Suppressor macrophage (primary cell): ENCODE measurements around the gene UTF1.

Experiments
- DNase-seq, 4 experiments: peaks; one replicate each; pipeline ENCODE4 v3.0.0-alpha.2; 2020 to 2022

Gene UTF1

DNA sequence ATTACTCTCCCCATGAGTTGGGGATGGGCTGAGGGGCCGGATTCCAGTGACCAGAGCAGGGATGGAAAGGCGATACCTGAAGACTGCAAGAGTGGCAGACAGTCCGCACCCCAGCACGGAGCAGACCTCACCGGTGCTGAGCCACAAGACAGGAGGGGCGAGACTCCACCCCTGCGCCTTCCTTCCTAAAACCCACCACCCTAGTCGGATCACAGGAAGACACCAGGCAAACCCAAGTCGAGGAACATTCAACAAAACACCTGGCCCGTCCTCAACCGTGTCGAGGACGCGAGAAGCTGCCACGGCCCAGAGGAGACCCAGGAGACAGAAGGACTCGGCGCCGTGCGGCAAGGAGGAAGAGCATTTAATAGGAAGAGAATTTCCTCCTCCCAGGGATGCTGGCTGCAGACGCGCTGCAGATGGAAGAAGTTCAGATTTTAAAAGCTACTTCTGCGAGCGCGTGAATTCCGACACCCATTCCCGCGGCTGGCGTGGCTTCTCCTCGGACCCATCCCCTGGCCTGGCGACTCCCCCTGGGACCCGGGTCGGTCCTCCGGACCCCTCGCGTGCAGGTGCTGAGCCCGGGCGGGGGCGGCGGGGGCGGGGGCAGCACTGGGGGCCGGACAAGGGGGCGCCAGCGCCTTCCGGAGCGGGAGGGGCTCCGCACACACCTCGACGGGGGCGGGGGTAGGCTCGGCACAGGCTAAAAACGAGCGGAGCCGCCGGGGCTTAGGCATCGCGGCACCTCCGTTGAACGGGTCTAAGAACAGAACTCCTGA lies 563 bp upstream of the UTF1 start:
- DNase-seq: peak in 3 of 4 experiments; percentile 8 to 34 (median 30)

DNA sequence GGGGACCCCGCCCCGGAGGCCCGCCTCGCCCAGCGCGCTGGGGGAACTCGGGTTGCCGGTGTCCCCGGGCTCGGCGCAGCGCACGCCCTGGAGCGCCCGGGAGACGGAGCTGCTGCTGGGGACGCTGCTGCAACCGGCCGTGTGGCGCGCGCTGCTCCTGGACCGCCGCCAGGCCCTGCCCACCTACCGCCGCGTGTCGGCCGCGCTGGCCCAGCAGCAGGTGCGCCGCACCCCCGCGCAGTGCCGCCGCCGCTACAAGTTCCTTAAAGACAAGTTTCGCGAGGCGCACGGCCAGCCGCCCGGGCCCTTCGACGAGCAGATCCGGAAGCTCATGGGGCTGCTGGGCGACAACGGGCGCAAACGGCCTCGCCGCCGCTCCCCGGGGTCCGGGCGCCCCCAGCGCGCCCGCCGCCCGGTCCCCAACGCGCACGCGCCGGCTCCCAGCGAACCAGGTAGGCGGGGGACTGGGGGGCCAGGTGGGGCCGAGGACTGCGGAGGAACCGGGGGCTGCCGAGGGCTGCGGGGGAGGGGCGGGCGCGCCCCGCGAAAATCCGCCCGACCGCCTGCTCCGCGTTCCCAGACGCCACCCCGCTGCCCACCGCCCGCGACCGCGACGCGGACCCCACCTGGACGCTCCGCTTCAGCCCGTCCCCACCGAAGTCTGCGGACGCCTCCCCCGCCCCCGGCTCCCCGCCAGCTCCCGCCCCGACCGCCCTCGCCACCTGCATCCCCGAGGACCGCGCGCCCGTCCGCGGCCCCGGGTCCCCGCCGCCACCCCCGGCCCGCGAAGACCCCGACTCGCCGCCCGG lies 574 bp downstream of the UTF1 start:
- DNase-seq: peak; percentile 53 to 85 (median 70)

DNA sequence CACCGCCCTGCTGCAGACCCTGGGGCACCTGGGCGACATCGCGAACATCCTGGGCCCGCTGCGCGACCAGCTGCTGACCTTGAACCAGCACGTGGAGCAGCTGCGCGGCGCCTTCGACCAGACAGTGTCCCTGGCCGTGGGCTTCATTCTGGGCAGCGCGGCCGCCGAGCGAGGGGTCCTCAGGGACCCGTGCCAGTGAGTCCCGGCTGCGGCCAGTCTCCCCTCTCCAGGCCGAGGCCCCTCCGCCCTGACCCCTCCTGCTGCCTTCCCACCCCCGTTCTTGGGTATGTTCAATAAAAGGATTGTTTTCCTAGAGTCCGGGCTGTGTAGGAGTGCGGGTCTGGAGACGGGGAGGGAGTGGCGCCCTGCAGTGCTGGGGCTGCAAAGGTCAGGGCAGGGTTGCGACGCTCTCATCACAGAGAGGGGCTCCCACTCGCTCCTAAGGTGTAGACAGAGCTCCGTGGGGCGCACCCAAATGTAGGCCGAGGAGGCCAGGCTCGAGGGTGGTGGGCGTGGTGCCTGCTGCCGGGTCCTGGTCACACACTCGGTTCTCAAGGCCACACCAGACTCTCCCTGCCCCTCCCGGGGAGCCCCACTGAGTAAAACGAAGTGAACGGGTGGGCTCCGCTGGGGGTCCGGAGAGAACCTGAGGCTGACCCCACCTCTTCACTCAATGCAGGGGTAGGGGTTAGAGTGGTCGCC lies 1.4 kb downstream of the UTF1 start:
- no peak for DNase-seq

DNA sequence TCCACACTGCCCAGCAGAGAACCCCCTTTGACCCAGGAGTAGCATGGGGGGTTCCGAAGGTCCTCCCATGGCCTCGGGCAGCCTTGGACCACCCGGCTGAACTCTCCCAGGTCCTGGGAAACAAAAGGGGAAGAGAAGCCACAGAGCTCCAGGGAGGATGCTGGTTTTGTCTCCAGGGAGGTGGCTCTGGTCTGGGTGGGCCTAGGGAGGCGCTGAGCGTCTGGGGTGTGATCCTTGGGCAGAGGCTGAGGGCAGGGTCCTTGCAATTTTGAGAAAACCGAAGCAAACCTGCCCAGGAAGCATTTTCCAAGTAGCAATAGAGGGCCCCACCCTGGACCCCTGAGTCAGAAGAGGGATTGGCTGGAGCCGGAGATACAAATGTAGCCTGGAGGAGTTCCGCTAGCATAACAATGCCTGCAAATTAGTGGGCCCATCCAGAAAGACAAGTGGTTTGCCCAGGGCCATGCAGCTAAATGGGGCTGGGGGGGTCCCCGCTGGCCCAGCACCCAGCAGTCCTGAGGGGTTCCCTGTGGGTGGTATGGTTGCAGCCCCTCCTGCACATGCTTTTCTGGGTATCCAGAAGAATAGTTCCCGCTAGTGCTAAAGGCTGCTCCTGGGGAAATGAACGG lies 2.0 kb downstream of the UTF1 start:
- DNase-seq: no peak

DNA sequence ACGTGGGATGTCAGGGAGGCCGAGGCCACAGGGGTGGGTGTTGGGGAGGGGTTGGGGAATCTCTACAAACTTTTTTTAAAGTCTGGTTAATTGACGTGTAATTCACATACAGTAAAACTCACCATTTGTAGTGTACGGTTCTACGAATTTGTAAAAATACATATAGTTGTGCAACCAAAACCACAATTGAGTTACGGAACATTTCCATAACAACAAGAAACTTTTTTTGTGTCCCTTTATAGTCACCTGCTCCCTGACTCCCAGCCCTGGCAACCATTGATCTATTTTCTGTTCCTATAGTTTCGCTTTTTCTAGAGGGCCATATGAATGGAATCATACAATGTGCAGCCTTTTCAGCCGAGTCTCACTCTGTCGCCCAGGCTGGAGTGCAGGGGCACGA lies 4.8 kb downstream of the UTF1 start:
- DNase-seq: peak in 2 of 4 experiments; percentile 25 to 42

DNA sequence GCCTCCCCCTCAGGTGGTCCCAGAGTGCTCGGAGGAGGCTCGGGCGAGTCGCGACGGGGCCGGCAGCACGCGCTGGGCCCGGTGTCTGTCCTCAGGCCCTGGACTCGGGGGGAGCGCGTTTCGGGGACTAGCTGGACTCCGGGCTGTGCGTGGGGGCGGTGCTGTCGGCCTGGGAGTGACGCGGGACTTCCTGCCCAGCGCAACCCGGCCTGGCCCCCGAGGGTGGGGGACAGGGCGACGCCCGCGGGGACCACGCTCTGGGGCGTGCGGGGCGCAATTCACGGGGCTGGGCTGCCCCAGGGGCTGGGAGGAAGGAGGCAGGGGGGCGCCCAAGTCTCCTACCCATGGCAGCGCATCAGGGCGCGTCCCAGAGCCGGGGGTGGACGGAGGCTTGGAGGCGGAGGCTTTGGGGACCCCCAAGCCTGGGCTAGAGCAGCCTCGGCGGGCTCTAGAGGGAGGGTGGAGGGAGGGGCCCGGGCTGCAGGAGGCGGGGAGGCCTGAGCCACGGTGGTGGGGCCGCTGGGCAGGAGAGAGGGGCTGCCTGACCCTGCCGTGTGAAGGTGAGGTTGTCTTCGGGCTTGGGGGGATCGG lies 5.3 kb downstream of the UTF1 start:
- DNase-seq: peak in 3 of 4 experiments; percentile 11 to 41 (median 34)

DNA sequence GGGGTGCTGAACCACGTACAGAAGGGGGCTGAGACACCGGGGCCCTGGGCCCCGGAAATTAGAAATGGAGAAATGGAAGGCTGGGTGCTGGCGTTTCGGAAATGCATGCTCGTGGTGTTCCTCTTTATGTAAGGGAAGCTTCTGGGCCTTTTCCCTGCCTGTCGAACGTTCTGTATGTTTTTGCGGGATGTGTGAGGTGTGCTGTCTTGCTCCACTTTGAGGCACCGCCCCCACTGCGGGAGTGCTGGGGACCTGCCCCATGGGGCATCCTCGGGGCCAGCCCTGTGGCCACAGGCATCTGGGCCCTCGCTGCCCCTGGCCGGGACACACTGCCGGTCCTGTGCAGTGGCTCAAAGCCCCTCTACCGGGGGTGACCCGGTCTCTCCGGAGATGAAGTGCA lies 5.9 kb downstream of the UTF1 start:
- DNase-seq: peak; percentile 47 to 78 (median 69)

DNA sequence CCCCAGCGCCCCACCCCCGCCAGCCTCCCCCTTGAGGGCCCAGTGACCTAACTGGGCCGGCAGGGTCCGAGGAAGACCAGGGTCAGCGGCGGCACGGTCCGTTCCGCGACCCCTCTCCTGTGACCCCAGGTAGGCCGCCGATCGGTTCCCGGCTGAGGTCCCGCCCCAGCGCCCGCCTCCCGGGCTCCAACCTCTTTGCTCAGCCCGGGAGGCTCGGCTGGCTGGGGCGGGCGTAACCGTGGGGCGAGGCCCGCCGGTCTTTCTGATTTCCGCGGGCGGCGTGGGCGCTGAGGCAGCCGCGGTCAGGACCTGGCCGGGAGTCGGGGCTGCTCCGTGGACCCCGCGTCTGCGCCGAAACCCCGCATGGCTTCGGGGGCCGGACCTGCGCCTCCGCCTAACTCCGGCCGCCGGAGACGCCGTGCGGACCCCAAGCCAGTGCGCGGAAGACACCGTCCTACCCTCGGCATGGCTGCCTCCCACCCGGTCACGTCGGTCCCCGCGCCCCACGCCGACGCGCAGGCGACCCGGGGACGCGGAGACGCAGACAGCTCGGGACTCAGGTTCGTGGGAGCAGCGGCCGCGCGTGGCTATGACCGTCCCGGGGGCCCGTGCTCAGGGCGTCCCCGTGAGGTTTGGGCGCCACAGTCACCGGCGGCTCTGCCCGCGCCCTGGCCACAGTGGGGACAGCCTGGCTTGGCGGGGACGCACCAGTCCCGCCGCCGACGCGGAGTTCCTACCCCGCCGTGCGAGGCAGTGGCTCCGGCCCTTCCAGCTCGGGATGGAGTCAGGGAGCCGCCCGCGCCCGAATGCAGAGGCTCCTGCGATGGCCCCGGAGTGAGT lies 6.6 kb downstream of the UTF1 start:
- peak in 2 of 4 experiments; percentile 46 to 57 for DNase-seq

DNA sequence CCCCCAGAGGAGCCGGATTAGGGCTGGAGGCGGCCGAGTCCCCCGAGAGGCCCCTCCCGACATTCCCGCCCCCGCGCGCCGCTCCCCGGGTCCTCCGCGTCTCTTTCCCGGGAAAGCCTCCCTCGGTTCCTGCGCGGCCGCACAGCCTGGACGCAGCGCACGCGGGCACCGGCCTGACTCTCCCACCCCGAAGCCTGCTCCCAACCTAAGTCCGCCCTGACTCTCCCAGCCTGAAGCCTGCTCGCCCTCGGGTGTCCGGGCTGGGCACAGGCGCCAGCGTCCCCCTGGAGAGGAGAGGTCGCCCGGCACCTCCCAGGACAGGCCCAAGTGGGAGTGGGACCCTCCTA lies 7.2 kb downstream of the UTF1 start:
- DNase-seq: no peak

DNA sequence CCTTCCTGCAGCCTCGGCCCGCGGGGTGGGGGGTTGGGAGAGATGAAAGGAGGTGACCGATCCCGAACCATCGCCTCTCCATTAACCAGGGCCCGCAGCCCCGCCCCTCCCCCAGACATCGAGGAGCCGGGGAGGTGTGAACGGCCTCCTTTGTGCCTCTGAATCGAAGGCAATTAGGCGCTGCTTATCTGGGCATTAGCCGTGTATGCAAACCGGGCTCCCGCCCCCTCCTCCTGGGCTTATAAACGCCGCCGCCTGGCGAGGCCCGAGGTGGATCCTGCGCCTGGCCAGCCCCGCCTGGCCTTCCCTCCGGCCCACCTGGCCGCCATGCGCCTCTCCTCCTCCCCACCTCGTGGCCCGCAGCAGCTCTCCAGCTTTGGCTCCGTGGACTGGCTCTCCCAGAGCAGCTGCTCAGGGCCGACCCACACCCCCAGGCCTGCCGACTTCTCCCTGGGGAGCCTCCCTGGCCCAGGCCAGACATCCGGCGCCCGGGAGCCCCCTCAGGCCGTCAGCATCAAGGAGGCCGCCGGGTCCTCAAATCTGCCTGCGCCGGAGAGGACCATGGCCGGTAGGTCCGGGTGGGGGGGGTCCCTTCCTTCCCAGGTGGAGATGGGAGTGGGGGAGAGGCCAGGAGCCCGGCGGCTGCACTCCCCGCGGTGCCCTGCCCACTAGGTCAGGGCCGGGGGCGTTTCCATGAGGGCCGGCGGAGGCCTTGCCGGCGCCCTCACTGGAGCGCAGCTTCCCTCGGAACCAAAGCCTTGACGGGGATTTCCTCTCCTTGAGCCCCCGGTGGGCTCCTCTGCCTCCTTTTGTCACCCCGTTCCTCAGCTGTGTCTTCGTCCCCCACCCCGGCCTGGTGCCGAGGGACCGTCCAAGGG lies 7.8 kb downstream of the UTF1 start, which contains the start of gene VENTX:
VENTX (plus strand) TSS at position 268 of the 878 bp plus-strand sequence; CDS start at position 328, 60 bp downstream.
- no peak for DNase-seq

DNA sequence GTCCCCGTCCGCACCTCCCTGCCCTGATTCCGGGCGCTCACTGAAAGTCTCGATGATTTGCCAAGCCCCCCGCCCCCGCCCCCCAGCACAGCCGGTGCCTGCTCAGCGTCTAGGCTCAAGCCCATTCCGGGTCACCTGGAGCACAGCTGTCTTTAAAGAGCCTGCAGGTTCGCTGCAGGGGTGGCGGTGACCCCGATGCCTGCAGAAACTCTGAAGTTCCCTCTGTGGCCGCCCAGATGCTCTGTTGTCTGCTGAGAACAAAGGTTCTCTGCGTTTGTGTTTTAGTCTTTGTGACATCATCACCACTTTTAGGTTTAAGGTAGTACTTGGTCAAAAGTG lies 8.4 kb downstream of the UTF1 start:
- no peak for DNase-seq

DNA sequence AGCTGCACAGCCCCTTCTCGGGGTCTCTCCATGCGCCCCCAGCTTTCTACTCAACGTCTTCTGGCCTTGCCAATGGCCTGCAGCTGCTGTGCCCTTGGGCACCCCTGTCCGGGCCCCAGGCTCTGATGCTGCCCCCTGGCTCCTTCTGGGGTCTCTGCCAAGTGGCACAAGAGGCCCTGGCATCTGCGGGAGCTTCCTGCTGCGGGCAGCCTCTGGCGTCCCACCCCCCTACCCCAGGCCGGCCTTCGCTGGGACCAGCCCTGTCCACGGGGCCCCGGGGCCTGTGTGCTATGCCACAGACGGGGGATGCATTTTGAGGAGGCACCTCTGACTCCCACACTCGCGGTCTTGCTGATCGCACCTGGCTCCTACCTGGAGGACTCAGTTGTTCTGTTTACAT lies 10.0 kb downstream of the UTF1 start:
- DNase-seq: no peak

DNA sequence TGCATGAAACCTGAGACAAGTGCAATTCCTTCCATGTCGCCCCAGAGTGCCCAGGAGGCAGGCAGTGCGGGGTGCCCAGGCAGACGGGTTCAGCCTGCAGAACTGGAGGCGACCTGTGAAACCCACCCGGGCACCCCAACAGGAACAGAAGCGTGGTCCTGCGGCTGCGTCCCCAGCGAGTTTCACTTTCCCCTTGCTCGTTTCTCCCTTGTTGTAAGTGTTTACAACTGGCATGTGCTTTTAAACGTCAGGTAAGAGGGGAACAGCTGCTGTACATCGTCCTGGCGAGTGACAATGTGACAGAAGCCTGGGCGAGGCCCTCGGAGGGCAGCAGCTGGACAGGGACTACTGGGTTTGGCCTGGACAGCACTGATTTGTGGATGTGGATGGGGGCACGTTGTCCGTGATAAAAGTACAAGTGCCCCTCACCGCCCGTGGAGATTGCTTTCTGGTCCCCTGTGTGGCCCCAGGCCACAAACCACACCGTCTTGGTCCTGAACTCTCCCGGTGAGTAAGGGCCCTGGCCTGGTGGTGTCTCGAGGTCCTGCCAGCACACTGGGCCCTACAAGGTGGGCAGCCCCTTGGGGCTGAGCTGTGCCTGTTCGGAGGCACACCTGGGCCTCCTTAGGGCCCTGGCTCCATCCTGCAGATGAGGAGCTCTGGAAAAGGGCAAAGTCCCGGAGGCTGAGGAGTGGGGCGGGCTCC lies 11.6 kb downstream of the UTF1 start:
- peak in 1 of 4 experiments; percentile 18 for DNase-seq

DNA sequence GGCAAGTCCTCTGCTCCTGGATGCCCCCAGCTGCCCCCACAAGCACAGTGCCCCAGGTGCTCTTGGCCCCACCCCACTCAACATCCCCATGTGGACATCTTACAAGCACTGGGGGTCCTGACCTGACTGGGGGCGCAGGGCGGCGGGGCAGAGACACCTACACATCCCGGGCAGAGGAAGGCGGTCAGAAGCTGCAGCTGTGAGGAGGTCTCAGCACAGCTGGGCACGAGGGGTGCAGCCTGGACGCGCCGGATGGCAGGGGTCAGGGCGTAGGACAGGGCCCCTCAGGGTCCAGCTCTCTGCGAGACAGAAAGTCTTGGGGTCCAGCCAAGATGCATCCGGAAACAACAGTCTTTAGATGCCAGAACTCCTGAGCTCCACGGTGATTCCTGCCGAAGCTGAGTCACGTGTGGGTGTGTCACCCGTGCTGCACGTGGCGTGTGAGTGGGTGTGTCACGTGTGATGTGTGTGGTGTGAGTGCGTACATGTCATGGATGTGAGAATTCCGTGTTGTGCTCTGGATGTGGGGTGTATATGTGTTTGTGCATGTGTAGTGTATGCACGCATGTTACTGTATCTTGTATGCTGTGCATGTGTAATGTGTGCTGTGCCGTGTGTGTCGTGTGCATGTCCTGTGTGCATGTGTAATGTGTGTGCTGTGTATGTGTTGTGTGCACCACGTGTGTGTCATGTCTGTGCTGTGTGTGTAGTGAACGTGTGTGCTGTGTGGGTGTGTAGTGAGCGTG lies 12.8 kb downstream of the UTF1 start:
- no peak for DNase-seq

DNA sequence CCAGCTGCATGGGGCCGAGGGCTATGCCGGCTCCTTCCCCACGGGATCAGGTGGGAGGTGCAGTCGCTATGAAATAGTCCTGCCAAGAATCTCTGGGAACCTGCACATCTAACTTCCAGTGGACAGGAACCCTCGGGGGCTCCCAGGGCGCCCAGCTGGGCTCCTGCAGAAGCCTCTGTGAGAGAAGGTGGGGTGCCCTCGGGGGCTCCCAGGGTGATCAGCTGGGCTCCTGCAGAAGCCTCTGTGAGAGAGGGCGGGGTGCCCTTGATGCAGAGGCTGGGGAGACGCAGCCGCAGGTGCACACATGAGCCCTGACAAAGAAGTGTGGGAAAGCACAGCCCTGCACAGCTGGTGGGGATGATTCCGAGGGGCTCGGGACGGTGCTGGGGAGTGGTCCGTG lies 13.6 kb downstream of the UTF1 start:
- DNase-seq: no peak

DNA sequence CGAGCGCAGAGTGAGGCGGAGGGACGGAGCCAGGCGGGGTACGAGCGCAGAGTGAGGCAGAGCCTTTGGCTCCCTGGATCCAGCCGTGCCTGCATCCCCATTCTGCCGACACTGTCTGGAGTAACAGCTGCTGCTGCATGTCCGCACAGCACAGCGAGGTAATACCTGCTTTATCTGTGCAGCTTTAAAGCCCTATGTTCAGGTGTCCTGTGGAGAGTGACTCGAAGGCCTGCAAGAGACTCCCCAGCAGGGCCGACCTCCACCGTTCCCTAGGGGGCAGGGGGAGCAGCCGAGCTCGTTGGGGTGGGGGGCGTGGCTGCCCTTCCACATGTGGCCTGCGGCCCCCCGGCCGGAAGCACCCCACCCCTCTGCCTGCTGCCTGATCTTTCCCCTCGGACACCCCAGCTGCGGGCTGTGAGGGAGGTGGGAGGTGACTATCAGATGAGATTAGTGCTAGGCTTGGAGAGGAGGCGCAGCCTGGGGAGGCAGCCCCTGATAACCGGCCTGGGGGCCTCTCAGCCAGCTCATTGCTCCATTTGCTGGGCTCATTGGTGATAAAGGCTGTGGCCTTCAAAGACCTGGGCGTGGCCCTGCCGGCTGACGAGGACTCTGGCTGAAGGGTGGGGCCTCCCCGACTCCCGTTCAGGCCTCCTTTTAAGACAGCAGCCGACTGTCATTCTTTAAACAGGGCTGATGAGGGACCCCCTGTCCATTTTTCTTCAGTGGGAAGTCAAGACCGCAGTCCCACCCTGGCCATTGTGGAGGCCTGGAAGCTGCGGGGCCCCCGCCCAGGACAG lies 15.6 kb downstream of the UTF1 start:
- DNase-seq: no peak

DNA sequence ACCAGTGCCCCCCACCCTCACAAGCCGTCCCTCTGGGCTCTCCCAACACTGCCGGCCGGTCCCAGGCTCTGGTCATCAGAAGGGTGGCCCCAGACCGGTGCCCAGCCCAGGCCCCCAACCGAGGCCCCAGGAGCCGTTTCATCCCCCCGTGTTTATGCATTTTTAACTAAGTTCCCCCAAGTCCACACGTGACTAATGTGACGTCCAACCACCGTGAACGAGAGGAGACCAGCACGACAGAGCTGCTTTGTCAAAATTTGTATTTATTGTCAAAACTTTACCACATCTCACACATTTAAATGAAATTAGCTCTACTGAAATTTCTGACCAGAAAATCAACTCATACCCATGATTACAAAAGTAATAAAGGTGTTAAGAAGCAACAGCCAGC lies 16.2 kb downstream of the UTF1 start:
- no peak for DNase-seq

DNA sequence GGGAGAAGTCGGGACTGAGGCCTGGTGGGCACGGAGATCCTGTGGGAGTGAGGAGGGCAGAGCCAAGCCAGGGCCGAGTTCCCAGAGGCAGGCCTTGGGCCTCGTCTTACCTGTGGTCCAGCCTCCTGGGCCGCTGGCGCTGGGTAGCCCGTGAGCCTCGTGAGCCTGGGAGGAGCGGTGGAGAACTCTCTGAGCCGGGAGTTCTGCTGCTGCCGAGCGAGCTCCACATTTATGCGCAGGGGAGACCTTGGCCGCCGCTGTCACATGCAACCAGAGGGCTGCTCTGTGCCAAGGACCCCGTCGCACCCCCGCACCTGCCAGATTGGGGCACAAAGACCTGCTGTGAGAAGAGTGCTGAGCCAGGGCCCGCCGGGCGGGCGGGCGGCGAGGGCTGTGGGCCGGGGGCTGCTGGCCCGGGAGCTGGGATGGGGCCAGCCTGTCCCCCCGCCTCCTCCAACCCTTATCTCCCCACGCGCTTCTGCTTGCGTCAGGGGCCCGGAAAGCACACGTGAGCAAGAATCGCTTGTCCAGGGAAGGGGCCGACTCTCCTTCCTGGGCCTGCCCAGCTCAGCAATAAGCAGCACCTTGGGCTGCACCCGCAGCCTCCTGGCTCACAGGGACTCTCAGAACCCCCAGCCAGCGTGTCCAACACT lies 17.8 kb downstream of the UTF1 start:
- no peak for DNase-seq
